Tibial nerve (tissue), 4 donors: ENCODE results near the gene WASHC4.

Experiments
- EP300 ChIP-seq, 2 donors: sonication (generic); formaldehyde crosslinking; IDR thresholded peaks; one replicate each; pipeline ENCODE4 v1.6.1; 2017; ENCODE audit warnings: antibody characterized with exemption in 2 of 2, mild to moderate bottlenecking in 1 of 2
- POLR2A ChIP-seq, 2 donors: fragments of 450-650 bp; IDR thresholded peaks; one replicate each; pipeline ENCODE4 v1.6.1; 2017; ENCODE audit warnings: antibody characterized with exemption in 2 of 2, mild to moderate bottlenecking in 2 of 2, moderate library complexity in 2 of 2
- TF ChIP-seq, protein P1 (sequence below), 5 experiments: fragments of 200-600 bp in 3 of 5; fragments of 450-650 bp in 2 of 5; sonication (generic) in 3 of 5; IDR thresholded peaks; one replicate each; pipeline ENCODE4 v1.5.1; 2016 to 2019; ENCODE audit warnings: antibody characterized with exemption in 5 of 5, mild to moderate bottlenecking in 3 of 5, moderate library complexity in 2 of 5

DNA sequence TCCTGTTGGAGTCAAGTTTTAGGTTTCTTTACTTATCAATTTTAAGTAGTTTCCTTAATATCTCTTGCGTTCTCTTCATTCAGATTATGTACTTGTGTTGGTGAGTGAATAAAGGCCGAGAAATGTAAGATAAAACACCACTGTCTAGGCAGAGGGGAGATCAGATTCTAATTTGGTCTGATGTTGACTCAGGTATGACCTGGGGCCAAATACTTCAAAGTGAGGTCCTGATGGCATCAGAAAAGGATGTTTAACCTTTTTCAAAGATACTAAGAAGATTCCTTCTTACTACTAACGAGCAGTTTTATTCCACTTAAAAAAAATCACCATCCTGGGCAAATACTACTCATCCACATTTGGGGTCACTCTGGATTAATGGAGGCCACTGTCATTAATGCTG, 101.6 kb downstream of the WASHC4 start:
- TF ChIP-seq, protein P1, sequence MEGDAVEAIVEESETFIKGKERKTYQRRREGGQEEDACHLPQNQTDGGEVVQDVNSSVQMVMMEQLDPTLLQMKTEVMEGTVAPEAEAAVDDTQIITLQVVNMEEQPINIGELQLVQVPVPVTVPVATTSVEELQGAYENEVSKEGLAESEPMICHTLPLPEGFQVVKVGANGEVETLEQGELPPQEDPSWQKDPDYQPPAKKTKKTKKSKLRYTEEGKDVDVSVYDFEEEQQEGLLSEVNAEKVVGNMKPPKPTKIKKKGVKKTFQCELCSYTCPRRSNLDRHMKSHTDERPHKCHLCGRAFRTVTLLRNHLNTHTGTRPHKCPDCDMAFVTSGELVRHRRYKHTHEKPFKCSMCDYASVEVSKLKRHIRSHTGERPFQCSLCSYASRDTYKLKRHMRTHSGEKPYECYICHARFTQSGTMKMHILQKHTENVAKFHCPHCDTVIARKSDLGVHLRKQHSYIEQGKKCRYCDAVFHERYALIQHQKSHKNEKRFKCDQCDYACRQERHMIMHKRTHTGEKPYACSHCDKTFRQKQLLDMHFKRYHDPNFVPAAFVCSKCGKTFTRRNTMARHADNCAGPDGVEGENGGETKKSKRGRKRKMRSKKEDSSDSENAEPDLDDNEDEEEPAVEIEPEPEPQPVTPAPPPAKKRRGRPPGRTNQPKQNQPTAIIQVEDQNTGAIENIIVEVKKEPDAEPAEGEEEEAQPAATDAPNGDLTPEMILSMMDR (IDR thresholded peaks at IDR 0.05), result no peak
- no peak for TF ChIP-seq EP300 (IDR thresholded peaks at IDR 0.05)
- TF ChIP-seq POLR2A (IDR thresholded peaks at IDR 0.05), result no peak
